AG08396 (cell line): ENCODE data around the gene MOSPD3.

ENCODE experiments used
- DNase-seq: peaks from one replicate; pipeline ENCODE4 v3.0.0; 2012; ENCODE audit warnings: low spot score, mixed read lengths

Gene MOSPD3

DNA sequence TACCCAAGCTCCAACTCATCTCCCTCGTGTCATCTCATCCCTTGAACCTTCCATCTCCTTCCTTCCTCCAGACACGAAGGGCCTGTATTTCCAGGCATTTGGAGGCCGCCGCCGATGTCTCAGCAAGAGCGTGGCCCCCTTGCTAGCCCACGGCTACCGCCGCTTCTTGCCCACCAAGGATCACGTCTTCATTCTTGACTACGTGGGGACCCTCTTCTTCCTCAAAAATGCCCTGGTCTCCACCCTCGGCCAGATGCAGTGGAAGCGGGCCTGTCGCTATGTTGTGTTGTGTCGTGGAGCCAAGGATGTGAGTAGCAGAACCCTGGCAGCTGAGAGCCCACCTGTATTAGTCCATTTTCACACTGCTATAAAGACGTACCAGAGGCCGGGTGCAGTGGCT lies 20.7 kb upstream of the MOSPD3 start:
- DNase-seq: no peak

DNA sequence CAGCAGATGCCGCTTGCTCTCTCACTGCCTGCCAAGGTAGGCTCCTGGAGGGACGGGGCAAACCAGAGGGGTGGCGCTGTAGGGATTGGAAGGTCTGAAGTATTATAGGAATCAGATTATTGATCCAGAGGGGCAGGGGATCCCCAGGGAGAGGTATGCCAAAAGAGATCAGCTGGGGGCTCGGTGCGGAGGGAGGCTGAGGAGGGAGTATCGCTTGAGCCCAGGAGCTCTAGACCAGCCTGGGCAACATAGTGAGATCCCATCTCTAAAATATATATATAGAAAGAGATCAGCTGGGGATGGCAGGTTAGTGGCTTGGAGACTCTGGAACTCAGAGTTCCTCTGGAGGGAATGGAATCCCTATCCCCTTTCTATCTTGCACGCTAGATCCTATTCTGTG lies 17.2 kb upstream of the MOSPD3 start:
- DNase-seq: no peak

DNA sequence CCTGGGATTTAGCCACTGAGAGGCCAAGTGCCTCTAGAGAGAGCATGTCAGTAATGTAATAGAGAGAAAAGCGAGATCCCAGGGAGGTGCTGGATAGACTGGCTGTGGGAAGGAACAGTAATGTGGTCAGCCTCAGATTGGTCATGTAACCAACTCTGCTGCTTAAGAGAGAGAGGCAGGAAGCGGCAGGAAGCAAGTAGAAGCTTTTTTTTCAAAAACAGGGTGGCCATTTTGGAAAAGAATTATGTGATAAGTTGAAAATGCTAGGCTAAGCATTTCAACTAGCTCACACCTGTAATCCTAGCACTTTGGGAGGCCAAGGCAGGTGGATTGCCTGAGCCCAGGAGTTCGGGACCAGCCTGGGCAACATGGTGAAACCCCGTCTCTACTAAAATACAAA lies 13.9 kb upstream of the MOSPD3 start:
- no peak for DNase-seq

DNA sequence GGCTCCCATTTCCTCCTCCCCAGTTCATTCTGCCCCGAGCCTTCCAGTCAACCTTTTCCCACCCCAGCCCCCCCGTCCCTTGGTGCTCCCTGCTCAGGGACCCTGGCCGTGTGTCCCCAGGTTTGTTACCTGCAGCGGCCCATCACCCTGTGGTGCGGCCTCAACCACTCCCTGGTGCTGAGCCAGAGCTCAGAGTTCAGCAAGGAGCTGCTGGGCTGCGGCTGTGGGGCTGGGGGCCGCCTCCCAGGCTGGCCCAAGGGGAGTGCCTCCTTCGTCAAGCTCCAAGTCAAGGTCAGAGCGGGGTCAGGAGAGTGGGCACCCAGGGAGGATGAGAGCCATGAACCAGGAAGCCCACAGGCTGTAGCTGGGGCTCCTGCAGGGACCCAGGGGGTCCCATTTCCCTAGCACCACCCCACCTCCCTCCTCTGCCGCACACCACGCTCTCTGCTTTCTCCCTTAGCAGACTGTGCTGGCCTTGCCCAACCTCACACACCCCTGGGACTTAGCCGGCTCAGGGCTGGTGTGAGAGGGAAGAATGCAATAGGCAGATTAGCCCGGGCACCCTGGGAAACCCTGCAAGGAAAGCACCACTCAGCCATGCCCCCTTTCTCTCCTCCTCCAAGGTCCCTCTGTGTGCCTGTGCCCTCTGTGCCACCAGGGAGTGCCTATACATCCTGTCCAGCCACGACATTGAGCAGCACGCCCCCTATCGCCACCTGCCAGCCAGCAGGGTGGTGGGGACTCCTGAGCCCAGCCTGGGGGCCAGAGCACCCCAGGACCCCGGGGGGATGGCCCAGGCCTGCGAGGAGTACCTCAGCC lies 12.2 kb upstream of the MOSPD3 start:
- DNase-seq: no peak

DNA sequence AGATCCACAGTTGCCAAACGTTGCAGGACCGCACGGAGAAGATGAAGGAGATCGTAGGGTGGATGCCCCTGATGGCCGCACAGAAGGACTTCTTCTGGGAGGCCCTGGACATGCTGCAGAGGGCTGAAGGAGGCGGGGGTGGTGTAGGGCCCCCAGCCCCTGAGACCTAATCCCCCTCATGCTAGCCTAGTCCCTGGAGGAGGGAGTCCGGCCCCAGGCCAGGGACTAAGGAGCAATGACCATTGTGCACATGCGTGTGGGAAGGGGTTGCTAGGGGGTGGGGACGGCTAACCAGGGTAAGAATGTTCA lies 11.7 kb upstream of the MOSPD3 start:
- DNase-seq: no peak

DNA sequence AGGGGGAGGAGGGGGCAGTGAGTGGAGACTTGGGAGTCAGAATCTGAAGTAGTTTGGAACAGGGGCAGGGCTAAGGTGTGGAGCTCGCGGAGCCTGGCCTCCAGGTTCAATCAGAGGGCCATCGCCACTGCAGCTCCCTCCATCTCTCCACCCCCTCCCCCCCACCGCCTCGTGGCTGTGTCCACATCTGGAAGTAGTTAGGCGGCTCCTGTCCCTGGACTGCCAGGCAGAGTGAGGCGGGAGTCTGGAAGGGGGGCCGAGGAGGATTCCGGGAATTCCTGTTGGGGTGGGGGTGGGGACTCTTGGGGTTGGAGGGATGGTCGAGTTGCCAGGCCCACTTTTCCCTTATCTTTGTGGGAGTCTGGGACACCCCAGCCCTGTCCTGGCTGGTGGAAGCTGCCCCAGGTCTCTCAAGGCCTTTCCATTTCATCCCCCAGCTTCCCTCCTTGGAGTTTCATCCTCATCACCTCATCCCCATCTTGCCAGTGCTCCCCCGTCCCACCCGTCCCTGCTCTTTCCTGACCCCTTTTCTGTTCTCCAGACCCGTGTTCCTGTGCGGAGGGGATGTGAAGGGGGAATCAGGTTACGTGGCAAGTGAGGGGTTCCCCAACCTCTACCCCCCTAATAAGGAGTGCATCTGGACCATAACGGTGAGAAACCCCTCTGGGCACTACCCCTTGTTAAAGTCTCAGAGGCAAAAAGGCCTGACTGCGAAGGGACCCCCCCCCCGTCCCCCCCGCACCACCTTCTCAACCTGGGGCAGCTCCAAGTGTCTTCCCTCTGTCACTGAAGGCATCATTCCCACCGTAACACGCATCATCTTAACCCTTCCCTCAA lies 9.2 kb upstream of the MOSPD3 start:
- peak; percentile 92 for DNase-seq

DNA sequence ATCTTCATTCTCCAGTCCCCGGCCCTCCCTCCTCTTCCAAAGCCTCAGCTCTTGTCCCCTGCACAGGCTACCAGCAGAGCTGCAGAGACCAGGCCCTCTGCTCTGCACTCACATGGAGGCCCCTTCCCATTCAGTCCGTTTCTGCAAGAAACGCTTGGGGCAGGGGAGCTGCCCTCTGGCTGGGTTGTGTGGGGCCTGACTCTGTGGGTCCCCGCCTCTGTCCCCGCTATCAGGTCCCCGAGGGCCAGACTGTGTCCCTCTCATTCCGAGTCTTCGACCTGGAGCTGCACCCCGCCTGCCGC lies 8.7 kb upstream of the MOSPD3 start:
- DNase-seq: peak; percentile 50

DNA sequence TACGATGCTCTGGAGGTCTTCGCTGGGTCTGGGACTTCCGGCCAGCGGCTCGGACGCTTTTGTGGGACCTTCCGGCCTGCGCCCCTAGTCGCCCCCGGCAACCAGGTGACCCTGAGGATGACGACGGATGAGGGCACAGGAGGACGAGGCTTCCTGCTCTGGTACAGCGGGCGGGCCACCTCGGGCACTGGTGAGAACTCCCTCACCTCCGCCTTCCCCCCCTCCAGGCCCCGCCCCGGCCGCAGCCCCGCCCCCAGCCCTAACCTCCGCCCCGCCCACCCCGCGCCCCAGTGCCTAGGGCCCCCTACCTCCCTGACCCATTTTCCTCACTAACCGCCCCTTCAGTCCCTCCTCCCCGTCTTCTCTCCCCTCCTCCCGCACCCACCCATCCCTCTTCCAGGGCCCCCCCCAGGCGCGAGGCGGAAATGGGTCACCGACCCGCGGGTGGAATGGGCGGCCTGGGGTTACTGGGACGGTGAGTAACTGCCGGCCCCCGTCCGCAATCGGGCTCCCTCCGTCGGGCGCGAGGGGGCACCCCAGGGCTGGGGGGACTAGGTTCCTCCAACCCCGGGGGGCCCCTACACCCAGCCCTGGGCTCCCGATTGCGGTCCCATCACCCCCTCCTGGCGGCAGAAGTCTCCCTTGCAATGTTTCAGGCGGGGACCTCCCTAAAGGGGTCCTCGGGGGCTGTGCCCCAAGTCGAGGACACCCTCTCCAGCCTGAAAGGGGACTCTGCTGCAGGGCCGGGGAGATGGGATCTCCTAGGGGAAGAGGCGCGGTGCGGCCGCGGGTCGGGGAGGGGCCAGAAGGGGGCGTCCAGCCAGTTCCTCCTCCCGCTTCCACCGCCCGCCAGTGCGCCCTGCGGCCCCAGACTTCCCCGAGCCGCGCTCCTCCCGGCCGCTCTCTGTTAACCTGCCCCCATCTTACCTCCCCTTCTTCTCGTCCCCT lies 8.0 kb upstream of the MOSPD3 start:
- peak; percentile 85 for DNase-seq

DNA sequence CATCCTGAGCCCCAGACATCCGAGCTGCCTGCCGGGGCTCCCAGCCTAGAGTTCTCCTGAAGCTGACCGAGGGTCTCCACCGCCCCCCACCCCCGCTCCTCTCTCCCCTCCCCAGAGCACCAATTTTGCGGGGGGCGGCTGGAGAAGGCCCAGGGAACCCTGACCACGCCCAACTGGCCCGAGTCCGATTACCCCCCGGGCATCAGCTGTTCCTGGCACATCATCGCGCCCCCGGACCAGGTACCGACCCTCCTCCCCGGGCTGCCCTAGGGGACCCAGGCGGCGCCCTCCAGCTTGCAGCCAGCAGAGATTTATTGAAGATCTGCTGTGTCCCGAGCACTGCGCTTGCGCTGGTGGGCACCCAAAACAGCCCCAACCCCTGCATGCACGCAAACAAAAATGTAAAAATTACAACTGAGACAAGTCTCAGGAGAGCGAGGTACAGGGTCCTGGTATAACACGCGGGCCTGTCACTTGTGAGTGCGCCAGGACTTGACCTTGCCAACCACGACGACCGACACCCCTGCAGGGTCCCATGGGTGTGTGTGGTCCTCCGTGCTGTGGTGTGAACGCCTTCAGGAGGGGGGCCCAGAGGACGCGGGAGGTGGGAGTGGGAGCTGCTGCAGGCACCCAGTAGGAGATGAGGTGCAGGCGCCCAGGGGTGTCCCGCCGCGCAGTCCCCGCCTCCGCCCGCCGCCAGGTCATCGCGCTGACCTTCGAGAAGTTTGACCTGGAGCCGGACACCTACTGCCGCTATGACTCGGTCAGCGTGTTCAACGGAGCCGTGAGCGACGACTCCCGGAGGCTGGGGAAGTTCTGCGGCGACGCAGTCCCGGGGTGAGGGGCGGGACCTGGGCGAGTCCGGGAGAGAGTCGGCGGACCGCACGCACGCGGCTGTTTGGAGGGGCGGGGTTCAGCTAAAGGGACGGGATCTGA lies 7.1 kb upstream of the MOSPD3 start:
- DNase-seq: no peak

DNA sequence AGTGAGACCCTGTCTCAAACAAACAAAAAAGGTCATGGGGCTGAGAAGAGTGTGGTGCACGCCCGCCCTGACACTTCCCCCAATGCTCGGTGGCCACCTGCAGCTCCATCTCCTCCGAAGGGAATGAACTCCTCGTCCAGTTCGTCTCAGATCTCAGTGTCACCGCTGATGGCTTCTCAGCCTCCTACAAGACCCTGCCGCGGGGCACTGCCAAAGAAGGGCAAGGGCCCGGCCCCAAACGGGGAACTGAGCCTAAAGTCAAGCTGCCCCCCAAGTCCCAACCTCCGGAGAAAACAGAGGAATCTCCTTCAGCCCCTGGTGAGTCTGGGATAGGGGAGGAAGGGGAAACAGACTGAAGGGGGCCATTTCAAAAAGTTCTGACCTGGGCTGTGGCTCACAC lies 6.0 kb upstream of the MOSPD3 start:
- no peak for DNase-seq

DNA sequence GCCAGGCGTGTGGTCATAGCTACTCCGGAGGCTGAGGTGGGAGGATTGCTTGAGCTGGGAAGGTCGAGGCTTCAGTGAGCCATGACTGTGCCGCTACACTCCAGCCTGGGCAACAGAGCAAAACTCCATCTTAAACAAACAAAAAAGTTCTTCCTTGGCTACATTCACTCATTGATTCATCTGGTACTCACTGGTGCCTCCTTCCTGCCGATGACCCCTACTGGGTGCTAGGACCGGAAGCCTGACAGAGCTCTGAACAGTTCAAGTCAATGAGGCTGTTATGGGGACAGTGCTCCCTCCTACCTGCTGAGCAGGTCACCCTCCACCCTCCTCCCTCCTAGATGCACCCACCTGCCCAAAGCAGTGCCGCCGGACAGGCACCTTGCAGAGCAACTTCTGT lies 5.2 kb upstream of the MOSPD3 start:
- DNase-seq: no peak

DNA sequence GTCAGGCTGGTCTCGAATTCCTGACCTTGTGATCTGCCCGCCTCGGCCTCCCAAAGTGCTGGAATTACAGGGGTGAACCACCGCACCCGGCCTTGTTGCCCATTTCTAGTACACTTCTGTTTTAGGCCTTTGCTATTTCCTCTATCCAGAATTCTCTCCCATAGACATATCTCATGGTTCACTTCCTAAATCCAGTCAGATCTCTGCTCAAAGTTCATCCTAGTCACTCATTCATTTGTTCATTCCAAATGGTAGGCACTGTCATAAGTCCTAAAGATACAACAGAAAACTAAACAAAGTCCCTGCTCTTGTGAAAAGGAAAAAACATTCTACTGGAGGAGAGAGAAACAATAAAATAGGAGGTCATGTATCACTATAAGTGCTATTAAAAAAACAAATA lies 2.4 kb upstream of the MOSPD3 start:
- DNase-seq: no peak

DNA sequence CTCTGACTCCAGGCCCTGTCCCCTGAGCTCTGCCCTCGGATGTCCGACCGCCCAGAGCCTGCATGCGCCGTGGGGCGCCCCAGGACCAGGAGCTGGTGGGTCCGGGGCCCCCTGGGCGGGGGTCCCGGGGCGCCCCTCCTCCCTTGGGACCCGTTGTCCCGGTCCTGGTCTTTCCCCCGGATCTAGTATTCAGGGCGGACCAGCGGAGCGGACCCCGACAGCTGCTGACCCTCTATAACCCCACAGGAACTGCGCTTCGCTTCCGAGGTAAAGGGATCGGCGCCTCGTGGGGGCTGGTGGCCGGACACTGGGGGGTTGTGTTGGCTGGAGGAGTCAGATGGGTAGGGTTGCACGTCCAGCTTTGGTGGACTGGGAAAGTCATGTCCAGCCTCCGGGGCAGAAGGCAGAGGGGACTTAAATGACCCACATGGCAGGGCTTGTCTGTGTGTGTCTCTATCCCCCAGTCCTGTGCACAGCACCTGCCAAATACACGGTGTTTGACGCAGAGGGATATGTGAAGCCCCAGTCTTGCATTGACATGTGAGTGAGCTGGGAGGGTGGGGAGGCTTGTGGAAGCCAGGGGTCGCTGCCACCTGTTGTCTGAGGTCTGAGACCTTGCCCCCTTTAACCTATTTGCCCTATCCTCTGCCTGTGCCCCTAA lies 520 bp downstream of the MOSPD3 start:
- DNase-seq: no peak

DNA sequence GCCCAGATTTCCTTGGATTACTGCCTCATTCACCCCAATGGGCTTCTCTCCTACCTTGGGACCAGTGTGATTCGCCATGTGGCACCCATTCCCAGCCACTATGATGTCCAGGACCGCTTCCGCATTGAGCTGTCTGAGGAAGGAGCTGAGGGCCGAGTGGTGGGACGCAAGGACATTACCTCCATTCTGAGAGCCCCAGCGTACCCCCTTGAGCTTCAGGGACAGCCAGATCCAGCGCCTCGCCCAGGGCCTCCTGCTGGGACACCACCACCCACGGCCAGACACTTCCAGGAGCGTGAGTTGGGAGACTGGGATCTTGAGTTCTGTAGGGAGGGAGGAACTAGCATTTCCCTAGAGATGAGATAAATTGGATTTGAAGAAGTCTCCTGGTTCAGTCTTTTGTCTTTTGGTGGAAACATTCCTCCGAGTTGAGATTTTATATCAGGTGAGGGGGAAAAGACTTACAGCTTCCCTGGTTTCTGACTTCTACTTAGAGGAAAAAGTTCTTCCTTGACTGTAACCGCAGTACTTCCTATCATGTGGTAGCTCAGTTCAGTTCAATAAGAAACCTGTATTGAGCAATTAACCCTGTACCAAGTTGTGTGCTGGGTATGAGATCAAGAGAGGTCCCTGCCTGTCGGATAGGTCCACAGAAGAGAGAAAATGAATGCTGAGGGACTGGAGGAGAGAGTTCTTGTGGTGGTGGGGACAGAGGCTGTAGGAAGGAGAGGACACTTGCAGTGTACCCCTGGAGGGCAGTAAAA lies 1.3 kb downstream of the MOSPD3 start:
- DNase-seq: no peak

DNA sequence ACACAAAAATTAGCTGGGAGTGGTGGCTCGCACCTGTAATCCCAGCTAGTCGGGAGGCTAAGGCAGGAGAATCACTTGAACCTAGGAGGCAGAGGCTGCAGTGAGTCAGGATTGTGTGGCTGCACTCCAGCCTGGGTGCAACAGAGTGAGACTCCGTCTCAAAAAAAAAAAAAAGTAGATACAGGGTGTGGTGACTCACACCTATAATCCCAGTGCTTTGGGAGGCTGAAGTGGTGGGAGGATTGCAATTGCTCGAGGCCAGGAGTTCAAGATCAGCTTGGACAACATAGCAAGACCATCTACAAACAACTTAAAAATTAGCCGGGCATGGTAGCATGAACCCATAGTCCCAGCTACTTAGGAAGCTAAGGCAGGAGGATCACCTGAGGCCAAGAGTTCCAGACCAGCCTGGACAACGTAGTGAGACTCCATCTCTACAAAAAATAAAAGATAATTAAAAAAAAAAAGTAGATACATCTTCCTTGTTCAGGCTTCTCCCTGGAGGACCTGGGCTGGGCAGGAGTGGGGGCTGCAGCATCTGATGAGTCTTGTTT lies 2.0 kb downstream of the MOSPD3 start:
- no peak for DNase-seq

DNA sequence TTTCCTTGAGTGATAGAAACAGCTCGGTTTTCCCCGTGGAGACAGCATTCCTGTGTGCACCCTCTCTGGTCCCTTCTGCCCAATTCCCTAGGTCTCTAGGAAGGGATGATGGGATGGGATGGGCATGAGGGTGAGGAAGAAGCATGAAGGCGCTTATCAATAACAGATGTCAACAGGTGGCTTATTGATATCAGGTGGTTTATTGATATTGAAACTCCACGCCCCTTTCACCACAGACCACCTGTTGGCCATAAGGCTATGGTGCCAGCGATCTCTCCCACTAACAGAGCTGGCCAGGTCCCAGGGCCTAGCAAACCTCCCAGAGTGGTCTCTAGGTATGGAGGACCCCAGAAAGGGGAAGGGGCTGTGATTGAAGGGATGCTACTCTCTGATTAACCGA lies 7.9 kb downstream of the MOSPD3 start:
- DNase-seq: no peak

DNA sequence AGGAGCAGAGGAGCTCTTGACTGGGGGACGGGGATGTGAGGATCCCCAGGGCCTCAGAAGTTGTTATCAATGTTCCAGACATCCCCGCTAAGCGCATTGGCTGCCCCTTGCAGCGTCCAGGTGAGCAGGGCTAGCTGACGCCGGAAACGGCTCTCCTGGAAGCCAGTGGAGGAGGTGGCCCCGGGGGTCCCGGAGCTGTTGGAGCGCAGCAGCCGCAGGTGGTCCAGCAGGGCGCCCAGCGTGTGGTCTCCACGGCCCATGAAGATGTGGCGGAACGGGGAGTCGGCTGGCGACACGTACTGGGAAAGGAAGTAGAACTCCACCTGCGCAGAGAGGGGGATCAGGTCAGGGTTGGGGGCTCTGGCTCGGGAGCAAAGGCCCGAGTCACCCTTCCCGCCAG lies 8.5 kb downstream of the MOSPD3 start:
- no peak for DNase-seq

DNA sequence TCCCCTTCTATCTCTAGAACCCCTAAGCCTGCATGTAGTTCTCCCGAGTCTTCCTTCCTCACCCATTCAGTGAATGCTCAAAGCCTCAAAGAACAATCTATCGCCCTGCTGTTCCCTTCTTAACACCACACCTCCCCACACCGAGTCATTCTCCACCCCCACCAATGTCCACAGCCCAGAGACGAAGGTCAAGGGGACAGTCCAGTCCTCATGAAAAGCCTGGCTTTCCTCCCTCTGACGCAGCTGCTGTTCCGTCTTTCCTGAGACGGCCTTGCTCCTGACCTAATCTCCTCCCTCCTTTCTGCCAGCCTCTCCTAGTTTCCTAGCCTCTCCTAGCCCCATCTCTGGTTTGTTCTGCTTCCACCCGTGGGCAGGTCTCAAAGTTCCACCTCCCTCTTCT lies 9.2 kb downstream of the MOSPD3 start:
- no peak for DNase-seq

DNA sequence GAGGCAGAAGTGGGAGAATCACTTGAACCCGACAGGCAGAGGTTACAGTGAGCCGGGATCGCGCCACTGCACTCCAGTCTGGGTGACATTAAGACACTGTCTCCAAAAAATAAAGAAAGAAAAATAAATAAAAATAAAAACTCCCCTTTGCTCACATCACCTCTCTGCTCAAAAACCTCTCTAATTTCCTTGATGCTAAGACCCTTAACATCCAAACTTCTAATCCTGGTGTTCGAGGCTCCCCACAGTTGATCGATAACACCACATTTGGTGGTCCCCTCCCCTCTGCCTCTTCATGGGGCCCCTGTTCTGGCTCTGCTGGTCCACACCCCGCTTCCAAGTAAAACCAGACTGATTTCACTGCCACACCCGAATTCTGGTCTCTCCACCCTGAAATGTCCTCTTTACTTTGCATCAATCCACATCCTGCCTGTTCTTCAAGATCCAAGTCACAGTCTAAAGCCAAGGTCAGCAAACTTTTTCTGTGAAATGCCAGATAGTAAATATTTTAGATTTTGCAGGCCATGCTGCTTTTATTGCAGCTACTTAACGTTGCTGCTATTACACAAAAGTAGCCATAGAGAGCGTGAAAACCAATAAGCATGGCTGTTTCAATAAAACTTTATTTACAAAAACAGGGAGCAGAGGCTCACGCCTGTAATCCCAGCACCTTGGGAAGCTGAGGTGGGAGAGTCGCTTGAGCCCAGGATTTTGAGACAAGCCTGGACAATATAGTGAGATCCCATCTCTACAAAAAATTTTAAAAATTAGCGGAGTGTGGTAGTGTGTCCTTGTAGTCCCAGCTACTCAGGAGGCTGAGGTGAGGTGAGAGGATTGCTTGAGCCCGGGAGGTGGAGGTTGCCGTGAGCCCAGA lies 11.8 kb downstream of the MOSPD3 start:
- no peak for DNase-seq
